Hematopoietic multipotent progenitor cell treated with erythropoietin and hydrocortisone succinate and interleukin-3 and kit ligand, for 8 days (in vitro differentiated cells): ENCODE results near the gene TMEM117.
"Not testable (repeated sequence)": the region's sequence is repeated elsewhere in the genome, so short reads cannot be mapped to it uniquely, and the experiment has no call there.

ENCODE experiments used
- DNase-seq: peaks from one replicate; pipeline ENCODE4 v3.0.0-alpha.2; 2015

The TMEM117 gene

DNA sequence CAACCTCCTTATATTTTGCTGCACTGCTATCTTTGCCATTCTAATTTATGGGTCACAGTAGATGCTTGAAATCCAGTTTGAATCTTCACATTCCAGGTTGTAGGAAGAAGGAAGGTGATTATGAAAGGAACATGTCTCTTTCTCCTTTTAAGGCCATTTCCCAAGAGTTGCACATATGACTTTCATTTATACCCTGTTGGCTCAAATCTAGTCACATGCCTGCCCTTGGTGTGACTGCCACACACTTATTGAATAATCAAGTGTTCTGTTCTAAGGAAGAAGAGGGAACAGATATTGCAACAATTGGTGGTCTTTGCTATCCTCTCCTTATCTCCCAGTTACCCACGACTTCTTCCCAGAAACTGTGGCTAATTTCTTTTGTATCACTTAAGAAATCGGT is 404.3 kb downstream of the TMEM117 start:
- no peak for DNase-seq

DNA sequence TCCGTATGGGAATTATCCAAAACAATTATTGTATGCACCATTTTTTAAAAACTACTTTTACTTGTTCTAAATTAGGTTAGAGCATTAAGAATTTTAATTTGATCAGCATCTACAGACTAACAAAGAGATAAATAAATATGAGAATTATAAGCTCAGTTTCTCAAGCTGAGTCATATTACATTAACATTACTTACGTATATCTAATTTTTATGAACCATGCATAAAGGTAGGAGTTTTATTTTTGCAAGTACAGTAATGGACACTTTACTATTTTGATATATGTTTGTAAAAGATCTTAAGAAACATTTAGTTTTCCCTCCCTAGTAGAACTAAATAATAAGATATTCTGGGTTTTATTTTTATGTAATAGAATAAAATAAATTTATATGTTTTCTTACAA is 410.1 kb downstream of the TMEM117 start:
- no peak for DNase-seq

DNA sequence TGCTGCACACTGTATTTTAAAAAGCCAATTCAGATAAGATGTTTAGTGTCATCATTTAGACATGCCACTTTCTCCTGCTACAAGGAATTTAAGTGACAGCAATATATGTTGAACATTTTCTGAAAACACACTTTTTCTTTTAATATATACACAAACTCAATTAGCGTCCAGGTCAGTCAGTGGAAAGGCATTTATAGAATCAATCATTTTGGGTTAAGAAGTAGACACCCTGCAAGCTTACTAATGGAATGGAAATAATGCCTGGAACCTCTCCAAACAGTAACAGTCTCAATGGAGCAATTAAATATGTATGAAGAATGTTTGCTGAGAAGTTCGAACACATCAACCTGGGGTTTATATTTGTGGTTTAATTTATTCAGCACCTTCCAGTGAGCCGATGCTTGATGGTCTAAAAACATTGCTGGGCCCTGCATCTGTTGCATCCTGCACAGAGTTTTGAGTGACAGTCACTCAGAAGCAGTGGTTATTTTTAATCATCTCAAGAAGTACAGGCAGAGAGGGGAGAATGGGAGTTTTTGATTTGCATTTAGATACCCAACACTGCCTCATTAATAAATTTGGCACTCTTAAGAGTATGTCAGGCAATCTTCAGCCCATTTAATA is 410.7 kb downstream of the TMEM117 start:
- no peak for DNase-seq

DNA sequence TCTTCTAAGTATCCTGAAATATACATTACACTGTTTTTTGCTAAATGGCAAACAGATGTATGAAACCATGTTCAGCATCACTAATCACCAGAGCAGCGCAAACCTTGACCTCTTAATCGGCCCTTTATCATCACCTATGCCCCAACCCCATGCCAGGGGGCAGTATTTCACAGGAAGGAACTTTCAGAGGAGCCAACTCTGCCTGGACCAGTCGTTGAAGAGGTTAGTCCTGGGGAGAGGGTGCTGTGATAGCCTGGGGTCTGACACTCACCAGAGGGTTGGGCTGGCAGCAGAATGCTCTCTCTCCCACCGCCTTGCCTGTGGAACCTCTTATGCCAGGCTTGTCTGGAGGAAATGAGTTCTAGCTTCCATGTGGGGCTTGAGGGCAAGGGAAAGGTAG is 411.7 kb downstream of the TMEM117 start:
- no peak for DNase-seq

DNA sequence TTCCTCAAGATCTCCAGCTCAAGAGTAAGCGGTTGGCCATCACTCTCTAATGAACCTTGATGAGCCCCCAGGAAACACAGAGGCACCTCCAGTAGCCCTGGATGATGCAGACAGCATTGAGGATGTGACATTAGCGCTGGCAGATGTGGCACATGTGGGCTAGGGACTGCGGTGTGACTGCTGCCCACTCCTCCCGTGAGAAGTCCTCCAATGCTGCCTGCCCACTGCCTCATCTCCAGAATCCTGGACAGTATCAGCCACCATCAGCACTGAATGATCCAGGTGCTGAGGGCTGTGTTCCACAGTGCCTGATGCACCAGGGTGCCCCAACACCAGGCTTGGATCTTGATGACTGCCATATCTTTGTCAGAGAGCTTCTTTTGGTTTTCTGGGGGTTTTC is 412.6 kb downstream of the TMEM117 start:
- no peak for DNase-seq

DNA sequence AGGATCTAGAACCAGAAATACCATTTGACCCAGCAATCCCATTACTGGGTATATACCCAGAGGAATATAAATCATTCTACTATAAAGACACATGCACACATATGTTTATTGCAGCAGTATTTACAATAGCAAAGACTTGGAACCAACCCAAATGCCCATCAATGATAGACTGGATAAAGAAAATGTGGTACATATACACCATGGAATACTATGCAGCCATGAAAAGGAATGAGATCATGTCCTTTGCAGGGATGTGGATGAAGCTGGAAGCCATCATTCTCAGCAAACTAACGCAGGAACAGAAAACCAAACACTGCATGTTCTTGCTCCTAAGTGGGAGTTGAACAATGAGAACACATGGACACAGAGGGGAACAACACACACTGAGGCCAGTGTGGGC is 414.6 kb downstream of the TMEM117 start:
- not testable (repeated sequence) for DNase-seq

DNA sequence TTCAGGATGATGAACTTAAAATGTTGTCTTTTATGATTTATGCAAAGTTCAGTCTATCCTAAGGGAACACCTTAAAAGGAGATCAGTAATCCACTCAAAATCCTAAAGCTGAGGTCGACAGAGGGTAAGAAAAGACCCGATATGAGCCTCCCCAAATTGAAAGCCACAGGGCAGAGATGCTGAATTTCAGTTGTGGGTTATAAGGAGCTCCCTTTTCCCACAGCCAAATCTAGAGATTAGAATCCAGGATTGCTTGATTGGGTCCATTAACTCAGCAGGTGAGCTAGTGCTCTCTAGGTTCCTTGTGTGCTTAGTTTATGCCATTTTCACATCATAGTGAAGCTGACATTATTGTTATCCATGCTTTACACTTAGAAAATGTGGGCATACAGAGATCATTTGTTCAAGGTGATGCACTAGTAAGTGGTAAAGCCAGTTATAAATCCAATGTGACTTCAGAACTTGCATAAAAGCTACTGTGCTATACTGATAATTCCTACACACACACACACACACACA is 417.5 kb downstream of the TMEM117 start:
- DNase-seq: no peak

DNA sequence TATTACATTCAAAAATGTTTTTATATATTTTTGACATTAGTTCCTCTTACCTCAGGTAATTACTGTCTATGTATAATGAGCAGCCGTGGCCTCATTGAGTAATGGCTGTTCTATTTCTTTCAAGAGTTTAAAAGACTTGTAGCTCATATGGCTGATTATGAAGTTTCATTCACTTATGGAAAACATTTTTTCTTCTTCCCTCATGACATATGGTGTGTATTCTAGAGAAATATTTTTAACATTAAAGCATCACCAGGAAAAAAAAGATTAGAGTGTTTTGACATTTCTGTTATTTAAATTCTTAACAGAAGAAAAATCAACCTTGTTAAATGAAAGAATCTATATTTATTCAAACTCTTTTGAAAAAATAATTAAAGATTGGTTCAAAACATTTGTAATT is 422.4 kb downstream of the TMEM117 start:
- DNase-seq: no peak

DNA sequence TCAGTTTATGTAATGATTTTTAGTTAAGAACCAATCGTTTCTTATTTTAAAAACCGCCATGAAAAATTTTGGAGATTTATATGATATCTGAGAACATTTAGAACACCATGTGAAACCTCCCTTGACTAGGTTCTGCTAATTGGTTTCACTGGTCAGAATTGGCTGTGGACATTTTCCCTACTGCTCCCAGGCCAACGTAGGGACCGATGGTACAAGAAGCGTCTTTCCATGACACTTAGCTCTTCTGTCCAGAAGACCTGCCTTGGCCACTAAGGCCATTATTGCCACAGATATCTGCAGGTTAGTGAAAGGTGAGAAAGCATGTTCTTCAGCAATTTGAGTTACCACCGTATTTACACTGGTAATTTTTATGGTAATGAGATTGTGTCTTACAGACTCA is 424.0 kb downstream of the TMEM117 start:
- DNase-seq: no peak

DNA sequence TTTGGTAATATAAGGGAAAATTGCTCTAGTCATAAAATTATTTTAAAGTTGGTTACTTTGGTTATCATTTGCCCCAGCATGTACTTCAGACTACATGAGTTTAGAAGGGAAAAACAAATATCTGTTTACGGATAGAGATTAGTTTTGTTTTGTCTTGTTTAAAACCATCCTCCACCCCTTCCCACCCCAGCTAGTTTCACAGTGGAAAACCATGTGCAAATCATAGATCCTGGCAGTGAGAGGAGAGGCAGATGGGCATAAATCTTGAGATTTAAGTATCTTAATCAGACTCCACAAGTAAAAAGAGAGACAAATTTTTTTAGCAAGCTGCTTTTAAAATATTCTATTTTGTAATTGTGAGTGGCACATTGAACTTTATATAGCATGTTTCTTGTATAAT is 424.7 kb downstream of the TMEM117 start:
- no peak for DNase-seq

DNA sequence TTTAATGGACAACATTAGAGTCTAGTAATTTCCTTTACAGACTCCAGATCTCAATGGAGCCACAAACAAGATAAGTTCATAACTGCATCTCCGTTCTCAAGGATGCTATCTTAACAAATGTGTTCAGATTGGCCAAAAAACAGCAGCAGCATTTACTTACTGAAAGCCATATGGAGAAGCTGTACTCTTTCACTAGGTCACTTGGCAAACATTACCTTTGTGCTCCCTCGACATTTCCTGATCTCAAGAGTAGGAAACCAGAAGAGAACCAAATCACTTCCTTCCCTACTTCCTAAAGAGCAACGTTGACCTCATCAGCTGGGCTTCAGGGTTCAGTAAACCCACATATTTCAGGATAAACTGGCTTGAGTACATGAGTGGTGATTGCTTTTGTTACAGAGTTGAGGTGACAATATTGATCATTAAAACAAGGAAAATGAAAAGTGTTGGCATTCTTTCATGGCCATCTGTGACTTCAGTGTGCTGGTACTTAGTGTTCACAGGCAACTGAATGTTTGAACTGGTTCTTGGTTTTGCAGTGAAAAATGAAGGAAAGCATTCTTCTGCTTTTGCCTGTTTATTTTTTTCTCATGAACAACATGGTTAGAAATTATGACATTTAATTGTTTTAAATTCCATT is 449.6 kb downstream of the TMEM117 start:
- DNase-seq: no peak

DNA sequence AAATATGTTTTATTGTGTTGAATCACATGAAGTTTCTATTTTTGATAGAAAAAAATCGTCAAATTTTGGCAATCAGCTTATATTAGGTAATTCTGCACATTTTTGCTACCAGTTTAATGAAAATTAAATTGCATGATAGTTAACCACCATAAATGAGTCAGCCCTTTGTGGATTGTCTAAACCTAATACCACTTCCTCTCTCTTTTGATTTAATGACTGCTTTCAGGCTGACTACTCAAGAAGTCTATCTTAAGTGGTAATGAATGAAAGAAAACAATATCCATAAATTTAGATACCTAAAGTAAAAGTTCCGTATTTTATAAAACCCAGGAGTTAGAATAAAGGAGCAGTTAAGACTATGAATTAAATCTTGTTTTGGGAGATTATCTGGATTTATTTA is 450.5 kb downstream of the TMEM117 start:
- no peak for DNase-seq

DNA sequence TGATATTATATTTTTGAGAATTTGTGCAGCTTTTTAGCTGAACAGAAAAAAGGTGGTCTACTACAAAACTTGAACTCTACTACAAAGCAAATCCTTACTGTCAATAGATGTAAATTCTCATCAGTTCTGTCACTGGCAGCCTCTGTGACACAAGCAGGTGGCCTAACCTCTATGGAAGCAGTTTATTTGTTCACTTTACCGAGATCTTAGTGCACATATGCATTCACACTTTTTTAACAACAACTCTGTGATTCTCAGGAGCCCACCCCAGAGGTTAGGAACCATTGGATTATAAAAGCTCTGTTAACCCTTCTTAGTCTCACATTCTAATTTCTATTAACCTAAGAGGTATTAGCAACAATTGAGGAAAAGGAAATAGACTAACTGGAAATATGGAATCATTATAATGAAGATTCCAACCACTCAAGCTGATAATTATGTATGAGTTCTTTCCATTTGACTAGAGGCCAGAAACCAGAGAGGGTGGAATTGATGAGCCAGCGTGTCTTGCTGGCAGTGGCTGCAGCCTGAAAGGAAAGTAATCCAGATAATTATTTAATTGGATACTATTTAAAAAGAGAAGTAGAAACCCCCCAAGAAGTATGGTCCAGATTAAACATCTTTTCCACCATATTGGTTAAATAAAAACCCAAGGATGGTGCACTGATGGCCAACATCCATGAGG is 451.1 kb downstream of the TMEM117 start:
- no peak for DNase-seq

DNA sequence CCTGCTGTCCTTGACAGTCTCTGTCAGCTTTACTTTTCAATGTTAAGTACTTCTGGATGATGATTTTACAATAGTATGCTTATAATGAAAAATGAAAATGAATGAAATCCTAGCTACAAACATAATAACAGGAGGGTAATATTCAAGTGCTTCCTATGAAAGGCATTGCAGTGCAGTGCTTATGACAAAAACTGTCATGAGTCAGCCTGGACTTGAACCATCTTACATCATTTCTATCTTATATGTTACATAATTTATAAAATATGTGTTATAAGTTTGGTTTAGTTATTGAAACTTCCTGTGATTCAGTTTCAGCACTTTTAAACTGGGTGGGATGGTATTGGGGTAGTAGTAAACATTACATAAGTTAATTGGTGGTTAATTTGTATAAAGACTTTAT is 451.7 kb downstream of the TMEM117 start:
- no peak for DNase-seq

DNA sequence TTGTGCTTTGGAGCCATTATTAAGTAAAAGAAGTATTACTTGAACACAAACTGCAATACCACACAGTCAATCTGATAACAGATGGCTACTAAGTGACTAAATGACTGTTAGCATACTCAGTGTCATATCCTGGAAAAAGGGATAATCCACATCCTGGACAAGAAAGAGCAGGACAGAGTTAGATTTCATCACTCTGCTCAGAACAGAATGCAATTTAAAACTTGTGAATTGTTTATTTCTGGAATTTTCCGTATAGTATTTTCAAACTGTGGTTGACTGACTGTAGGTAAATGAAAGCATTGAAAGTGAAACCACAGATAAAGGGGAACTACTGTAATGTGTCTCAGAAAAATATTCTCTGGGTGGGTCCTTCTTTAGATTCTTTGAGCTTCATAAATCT is 458.8 kb downstream of the TMEM117 start:
- no peak for DNase-seq

DNA sequence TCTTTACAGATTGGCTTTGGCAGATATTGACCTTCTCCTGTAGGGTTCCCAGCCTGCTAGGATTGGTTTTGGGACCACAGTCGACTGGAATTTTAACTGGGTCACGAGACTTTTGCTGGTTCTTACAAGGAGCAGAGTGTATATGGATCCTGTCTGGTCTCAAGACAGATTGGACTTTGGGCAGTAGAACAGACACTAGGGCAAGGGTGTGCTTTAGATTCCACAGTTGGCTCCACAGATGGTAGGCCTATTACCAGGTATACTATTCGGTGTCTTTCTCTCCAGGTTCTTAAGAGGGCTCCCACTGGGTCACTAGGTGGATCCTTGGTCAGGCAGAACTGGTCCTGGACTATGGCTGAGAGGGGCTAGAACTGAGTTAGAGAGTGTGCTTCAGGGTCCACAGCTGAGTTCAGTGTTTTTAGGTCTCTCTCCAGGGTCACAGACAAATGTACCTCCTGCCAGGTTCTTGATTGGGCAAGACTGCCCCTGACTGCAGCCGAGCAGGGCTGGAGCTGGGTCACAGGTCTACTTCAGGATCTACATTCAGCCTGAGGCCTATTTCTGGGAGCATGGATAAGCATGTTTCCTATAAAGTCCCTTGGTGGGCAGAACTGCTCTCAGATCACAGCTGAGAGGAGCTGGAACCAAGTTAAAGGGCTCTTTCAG is 460.2 kb downstream of the TMEM117 start:
- DNase-seq: no peak

DNA sequence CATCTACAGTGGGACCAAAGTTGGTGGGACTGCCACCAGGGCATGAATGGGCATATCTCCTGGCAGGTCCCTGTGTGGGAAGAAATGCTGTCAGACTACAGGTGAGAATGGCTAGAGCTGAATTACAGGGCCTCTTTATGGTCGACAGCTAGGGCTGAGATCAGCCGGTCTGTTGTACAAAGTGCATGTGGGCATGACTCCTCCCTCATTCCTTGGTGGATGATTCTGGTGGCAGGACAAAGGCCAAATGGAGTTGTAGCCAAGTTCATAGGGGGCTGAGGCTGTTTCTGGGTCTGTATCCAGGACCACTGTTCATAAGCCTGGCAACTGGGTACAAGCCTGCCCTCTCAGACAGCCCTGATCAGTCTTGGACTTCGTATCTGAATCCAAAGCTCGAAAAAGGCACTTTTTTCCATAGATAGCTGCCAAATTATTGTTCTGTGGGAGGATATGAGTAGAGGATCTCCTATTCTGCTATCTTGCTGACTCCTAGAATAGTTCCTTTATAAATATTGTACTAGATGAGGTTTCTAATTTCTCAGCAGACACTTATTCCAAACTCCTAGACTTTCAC is 460.8 kb downstream of the TMEM117 start:
- DNase-seq: no peak

DNA sequence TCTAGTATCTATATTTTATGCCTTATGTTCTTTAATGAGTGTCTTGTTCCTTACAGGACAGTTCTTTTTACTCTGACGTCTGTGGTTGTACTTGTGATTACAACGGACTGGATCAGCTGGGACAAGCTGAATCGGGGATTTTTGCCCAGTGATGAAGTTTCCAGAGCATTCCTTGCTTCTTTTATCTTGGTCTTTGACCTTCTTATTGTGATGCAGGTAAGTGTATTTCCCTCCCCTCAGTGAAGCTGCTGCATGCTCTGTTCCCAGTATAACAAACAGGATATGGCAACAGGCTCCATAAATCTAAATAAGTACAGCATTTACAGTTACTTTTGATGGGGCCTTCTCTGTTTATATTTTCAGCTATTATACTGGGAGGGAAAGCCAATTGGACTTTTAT is 463.6 kb downstream of the TMEM117 start:
- DNase-seq: no peak

DNA sequence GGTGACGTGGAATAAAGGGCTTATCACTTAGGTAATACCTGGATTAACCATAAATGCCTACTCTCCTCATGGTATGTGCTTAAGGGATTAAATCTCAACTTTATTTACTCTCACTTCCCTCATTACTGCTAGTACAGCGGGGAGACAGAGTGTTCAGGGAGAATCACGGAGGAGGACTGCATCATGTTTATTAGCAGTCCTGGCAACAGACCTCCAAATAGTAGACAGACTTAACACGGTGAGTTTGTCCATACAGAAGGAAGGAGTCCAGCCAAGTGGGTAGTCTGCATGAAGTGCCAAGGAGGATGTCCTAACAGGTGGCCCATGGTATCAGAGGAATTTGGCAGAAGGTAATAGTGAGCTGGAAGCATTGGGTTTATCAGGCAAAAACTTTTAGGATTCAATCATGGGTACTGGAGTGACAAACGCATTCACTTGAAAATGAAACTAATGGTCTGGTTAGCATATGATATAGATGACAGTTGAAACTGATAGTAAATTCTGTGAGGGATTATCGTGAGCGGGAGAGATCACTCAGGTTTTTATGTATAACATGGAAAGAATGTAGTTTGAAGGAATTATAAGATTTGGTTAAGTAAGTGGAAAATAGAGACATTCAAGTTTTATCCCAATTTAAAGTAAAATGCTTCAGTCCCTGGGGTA is 471.8 kb downstream of the TMEM117 start:
- DNase-seq: no peak

DNA sequence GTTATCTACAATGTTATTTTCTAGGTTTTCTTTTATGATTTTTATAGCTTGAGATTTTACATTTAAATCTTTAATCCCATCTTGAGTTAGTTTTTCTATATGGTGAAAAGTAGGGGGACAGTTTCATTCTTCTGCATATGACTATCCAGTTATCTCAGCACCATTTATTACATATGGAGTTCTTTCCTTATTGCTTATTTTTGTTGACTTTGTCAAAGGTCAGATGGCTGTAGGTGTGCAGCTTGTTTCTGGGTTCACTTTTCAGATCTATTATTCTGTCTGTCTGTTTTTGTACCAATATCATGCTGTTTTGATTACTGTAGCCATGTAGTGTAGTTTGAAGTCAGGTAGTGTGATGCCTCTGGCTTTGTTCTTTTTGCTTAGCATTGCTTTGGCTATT is 477.3 kb downstream of the TMEM117 start:
- DNase-seq: no peak

DNA sequence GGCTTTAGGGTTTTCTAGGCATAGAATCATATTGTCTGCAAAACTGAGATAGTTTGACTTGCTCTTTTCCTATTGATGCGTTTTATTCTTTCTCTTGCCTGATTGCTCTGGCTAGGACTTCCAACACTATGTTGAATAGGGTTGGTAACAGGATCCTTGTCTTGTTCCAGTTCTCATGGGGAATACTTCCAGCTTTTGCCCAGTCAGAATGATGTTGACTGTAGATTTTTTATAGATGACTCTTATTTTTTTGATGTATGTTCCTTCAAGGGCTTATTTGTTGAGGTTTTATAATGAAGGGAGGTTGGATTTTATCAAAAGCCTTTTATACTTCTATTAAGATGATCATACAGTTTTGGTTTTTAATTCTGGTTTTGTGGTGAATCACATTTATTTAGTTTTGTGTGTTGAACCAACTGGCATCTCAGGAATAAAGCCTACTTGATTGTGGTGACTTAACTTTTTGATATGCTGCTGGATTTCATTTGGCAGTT is 478.2 kb downstream of the TMEM117 start:
- DNase-seq: no peak

DNA sequence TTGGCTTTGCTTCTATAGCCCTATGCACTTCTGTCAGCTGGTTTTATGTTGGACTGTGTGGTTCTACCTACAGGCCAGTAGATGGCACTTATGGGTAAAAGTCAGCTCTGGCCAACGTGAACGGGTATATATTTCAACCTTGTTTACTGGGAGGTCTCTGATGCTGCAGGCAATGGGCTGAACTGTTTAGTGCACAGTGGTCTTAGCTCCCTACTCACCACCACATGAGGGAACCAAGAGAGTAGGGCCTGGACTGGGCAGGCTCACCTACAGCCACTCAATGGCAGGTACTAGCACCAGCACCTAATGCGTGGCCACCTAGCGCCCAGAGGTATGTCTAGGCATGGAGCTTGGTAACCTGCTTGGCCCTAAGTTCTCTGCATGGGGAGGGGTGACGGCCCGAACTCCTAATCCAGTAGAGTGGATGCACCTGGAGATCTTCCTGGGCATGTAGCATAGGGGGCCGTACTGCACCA is 481.8 kb downstream of the TMEM117 start:
- peak; percentile 16 for DNase-seq

DNA sequence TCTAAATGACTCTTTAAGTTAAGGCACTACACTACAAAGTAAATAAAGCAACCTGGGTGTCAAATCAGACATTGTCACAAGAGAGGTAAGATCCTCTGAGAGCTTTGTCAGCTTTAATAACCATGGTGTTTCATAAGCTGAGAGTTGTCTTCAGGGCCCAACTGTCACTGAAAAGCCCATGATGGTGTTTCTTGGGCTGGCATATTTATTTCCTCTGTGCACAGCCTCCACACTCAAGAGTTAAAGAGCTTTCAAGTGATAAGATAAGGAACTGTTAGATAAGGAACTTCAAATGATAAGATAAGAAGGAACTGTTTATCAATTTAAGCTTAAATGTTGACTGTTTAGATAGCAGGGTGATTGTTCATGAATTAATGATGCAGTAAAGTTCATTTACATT is 495.4 kb downstream of the TMEM117 start:
- DNase-seq: no peak
